ENCODE data around the gene COG5. TPM values are rescaled to one million over a fixed set of nuclear protein-coding genes. Genes with fewer than 3 reads are reported as not detected.

COG5 gene
- total and polyA plus RNA-seq, 10 of the 15 experiments (the other 5 are each of a cell fraction or from before 2014, with no cell fraction given), result 5.5 to 27.9 (median 15.6) TPM

DNA sequence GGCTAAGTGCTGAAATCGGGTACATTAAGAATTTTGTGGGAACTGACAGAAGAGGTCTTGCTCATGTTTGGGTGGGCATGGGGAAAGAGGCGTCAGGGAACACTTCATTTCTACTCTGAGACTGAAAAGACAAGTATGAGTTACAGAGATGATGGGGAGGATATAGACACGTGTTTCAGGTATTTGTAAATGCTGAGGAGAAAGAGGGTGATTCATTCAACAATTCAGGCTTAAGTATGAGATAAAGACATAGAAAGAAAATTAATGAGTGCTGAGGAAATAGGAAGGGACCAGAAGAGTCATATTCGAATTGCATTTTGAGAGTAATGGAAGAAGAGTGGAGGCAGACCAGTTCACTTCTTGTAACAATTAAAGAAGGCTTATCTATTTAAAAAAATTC, 251.3 kb downstream of the COG5 start:
- ChIA-PET RAD21 (ENCODE audit: unreplicated experiment) (no interaction called here), SMC1A (ENCODE audit: uncharacterized antibody, unreplicated experiment) (interaction anchor here (1.0 kb wide), 1 partner anchor 32 kb away, joined by 3 read pairs; no protein-coding TSS in a partner anchor), CTCF (interaction anchor here (0.5 to 2.0 kb wide), 4 partner anchors 10 to 165 kb away, joined by 3 to 6 read pairs (median 3); no protein-coding TSS in a partner anchor), POLR2A (no interaction called here)
- no peak for DNase-seq (ENCODE audit: low read depth, low spot score)
- BruUV-seq (replicated peaks), result no TSS peak
- no peak for ATAC-seq
- Histone ChIP-seq H3K4me1 (ENCODE audit: control insufficient read depth, insufficient read depth, low read length) (no peaks in the 10 kb centered on the region), H2AFZ (ENCODE audit: control insufficient read depth, low read depth, low read length) (no peak overlapping the region), H3K9ac (ENCODE audit: control insufficient read depth, insufficient read depth, low read length) (no peak overlapping the region), H4K20me1 (ENCODE audit: control insufficient read depth, insufficient read depth) (no peaks in the 10 kb centered on the region), H3K27ac (ENCODE audit: control insufficient read depth, insufficient read depth) (no peak overlapping the region), H3K9me3 (replicated peaks; ENCODE audit: control insufficient read depth, insufficient read depth, low read length) (no peaks in the 10 kb centered on the region), H3K79me2 (ENCODE audit: control insufficient read depth, insufficient read depth, low read length) (no peaks in the 10 kb centered on the region), H3K4me3 (no peak overlapping the region), H3K27me3 (replicated peaks in 1 of 2; ENCODE audit: control insufficient read depth in 2 of 2, insufficient read depth in 2 of 2, low read length in 1 of 2) (no peaks in the 10 kb centered on the region), H3K36me3 (ENCODE audit: control insufficient read depth in 2 of 2, insufficient read depth in 2 of 2, low read length in 1 of 2) (no peaks in the 10 kb centered on the region), H3K4me2 (ENCODE audit: control insufficient read depth, insufficient read depth) (no peak overlapping the region)
- FAIRE-seq, result no peak
- TF ChIP-seq, protein P1, sequence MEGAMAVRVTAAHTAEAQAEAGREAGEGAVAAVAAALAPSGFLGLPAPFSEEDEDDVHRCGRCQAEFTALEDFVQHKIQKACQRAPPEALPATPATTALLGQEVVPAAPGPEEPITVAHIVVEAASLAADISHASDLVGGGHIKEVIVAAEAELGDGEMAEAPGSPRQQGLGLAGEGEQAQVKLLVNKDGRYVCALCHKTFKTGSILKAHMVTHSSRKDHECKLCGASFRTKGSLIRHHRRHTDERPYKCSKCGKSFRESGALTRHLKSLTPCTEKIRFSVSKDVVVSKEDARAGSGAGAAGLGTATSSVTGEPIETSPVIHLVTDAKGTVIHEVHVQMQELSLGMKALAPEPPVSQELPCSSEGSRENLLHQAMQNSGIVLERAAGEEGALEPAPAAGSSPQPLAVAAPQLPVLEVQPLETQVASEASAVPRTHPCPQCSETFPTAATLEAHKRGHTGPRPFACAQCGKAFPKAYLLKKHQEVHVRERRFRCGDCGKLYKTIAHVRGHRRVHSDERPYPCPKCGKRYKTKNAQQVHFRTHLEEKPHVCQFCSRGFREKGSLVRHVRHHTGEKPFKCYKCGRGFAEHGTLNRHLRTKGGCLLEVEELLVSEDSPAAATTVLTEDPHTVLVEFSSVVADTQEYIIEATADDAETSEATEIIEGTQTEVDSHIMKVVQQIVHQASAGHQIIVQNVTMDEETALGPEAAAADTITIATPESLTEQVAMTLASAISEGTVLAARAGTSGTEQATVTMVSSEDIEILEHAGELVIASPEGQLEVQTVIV (IDR thresholded peaks at IDR 0.05; ENCODE audit: borderline replicate concordance, partially characterized antibody), result no peak
- TF ChIP-seq TCF7 (IDR thresholded peaks at IDR 0.05; ENCODE audit: borderline replicate concordance) (no peak), RB1 (IDR thresholded peaks at IDR 0.05; ENCODE audit: borderline replicate concordance) (no peak), CHD2 (IDR thresholded peaks at IDR 0.05; ENCODE audit: borderline replicate concordance, low read depth, low read length) (no peak), TCF3 (IDR thresholded peaks at IDR 0.05; ENCODE audit: borderline replicate concordance, insufficient read depth, low read depth, low read length) (no peak), HDGF (IDR thresholded peaks at IDR 0.05) (no peak), EZH2 (IDR thresholded peaks at IDR 0.05; ENCODE audit: borderline replicate concordance, control insufficient read depth, low read depth, low read length) (no peak), SMAD1 (IDR thresholded peaks at IDR 0.05; ENCODE audit: low read depth, partially characterized antibody) (no peak), GABPA (IDR thresholded peaks at IDR 0.05; ENCODE audit: low read depth) (no peak), HDAC6 (IDR thresholded peaks at IDR 0.05; ENCODE audit: unreplicated experiment) (no peak), RAD21 (IDR thresholded peaks at IDR 0.05; ENCODE audit: insufficient read depth, low read depth, low read length) (no peak)
- TF ChIP-seq, protein P2, sequence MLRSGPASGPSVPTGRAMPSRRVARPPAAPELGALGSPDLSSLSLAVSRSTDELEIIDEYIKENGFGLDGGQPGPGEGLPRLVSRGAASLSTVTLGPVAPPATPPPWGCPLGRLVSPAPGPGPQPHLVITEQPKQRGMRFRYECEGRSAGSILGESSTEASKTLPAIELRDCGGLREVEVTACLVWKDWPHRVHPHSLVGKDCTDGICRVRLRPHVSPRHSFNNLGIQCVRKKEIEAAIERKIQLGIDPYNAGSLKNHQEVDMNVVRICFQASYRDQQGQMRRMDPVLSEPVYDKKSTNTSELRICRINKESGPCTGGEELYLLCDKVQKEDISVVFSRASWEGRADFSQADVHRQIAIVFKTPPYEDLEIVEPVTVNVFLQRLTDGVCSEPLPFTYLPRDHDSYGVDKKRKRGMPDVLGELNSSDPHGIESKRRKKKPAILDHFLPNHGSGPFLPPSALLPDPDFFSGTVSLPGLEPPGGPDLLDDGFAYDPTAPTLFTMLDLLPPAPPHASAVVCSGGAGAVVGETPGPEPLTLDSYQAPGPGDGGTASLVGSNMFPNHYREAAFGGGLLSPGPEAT (IDR thresholded peaks at IDR 0.05; ENCODE audit: low read depth), result no peak
- TF ChIP-seq, protein P3, sequence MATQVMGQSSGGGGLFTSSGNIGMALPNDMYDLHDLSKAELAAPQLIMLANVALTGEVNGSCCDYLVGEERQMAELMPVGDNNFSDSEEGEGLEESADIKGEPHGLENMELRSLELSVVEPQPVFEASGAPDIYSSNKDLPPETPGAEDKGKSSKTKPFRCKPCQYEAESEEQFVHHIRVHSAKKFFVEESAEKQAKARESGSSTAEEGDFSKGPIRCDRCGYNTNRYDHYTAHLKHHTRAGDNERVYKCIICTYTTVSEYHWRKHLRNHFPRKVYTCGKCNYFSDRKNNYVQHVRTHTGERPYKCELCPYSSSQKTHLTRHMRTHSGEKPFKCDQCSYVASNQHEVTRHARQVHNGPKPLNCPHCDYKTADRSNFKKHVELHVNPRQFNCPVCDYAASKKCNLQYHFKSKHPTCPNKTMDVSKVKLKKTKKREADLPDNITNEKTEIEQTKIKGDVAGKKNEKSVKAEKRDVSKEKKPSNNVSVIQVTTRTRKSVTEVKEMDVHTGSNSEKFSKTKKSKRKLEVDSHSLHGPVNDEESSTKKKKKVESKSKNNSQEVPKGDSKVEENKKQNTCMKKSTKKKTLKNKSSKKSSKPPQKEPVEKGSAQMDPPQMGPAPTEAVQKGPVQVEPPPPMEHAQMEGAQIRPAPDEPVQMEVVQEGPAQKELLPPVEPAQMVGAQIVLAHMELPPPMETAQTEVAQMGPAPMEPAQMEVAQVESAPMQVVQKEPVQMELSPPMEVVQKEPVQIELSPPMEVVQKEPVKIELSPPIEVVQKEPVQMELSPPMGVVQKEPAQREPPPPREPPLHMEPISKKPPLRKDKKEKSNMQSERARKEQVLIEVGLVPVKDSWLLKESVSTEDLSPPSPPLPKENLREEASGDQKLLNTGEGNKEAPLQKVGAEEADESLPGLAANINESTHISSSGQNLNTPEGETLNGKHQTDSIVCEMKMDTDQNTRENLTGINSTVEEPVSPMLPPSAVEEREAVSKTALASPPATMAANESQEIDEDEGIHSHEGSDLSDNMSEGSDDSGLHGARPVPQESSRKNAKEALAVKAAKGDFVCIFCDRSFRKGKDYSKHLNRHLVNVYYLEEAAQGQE (IDR thresholded peaks at IDR 0.05; ENCODE audit: low read depth, low read length), result no peak
- in situ Hi-C loops (cut with MboI) (no loop called here), intact Hi-C loops (cut with micrococcal nuclease; ENCODE audit: unreplicated experiment) (no loop called here)
- WGBS (ENCODE audit: insufficient coverage, insufficient replicate concordance, low lambda C conversion rate, missing lambda C conversion rate), result 48% methylated on average over 4 of the region's 4 CpGs
